Neural progenitor cell (in vitro differentiated cells): ENCODE data around the gene MYO7B. TPM values are rescaled to one million over a fixed set of nuclear protein-coding genes. Genes with fewer than 3 reads are reported as not detected.

Experiments
- DNase-seq: peaks from one replicate; pipeline ENCODE4 v3.0.0-alpha.2; 2016; ENCODE audit warnings: low spot score
- H2AFZ ChIP-seq: fragments of 200-600 bp; sonication (generic); replicated peaks from 2 replicates; pipeline ENCODE4 v1.6.1; 2016; ENCODE audit warnings: antibody characterized with exemption
- H3F3A ChIP-seq: fragments of 200-600 bp; sonication (generic); 2 replicates; pipeline ENCODE4 v1.6.1; 2016; ENCODE audit warnings: antibody characterized with exemption, low read depth
- H3K27ac ChIP-seq: fragments of 200-600 bp; sonication (generic); 2 replicates; pipeline ENCODE4 v1.5.1; 2016; ENCODE audit warnings: mild to moderate bottlenecking
- H3K27me3 ChIP-seq: fragments of 200-600 bp; sonication (generic); 2 replicates; pipeline ENCODE4 v1.6.1; 2016; ENCODE audit warnings: mild to moderate bottlenecking, moderate library complexity
- H3K36me3 ChIP-seq: fragments of 200-600 bp; sonication (generic); 2 replicates; pipeline ENCODE4 v1.5.1; 2016
- H3K4me1 ChIP-seq: fragments of 200-600 bp; sonication (generic); 2 replicates; pipeline ENCODE4 v1.6.1; 2016; ENCODE audit warnings: mixed run types
- H3K4me2 ChIP-seq: fragments of 200-600 bp; sonication (generic); 2 replicates; pipeline ENCODE4 v1.6.1; 2016
- H3K4me3 ChIP-seq: fragments of 200-600 bp; sonication (generic); 2 replicates; pipeline ENCODE4 v1.5.1; 2016
- H3K79me2 ChIP-seq: fragments of 200-600 bp; sonication (generic); 2 replicates; pipeline ENCODE4 v1.6.1; 2016; ENCODE audit warnings: low read depth
- H3K9ac ChIP-seq: fragments of 200-600 bp; sonication (generic); 2 replicates; pipeline ENCODE4 v1.6.1; 2016
- H3K9me3 ChIP-seq: fragments of 200-600 bp; sonication (generic); 2 replicates; pipeline ENCODE4 v1.5.1; 2016; ENCODE audit warnings: low read depth
- H4K20me1 ChIP-seq: fragments of 200-600 bp; sonication (generic); 2 replicates; pipeline ENCODE4 v1.6.1; 2016; ENCODE audit warnings: low read depth
- H3K27ac Mint-ChIP-seq: 3 replicates; pipeline ENCODE4 v1.8.0; 2021; ENCODE audit warnings: mixed read lengths
- H3K27me3 Mint-ChIP-seq: 2 replicates; pipeline ENCODE4 v1.8.0; 2022; ENCODE audit warnings: low read depth, mild to moderate bottlenecking, inconsistent platforms, moderate library complexity, mixed read lengths; ENCODE audit not compliant: insufficient read depth
- H3K36me3 Mint-ChIP-seq: 3 replicates; pipeline ENCODE4 v1.8.0; 2021; ENCODE audit warnings: mixed read lengths
- H3K4me1 Mint-ChIP-seq: 3 replicates; pipeline ENCODE4 v1.8.0; 2021; ENCODE audit warnings: mixed read lengths
- H3K4me3 Mint-ChIP-seq: 3 replicates; pipeline ENCODE4 v1.8.0; 2021; ENCODE audit warnings: mild to moderate bottlenecking, moderate library complexity, mixed read lengths
- H3K9me3 Mint-ChIP-seq: 3 replicates; pipeline ENCODE4 v1.8.0; 2020; ENCODE audit warnings: mixed read lengths
- CTCF ChIP-seq: fragments of 200-600 bp; sonication (generic); IDR thresholded peaks from 2 replicates; pipeline ENCODE4 v1.5.1; 2017; ENCODE audit warnings: antibody characterized with exemption, mild to moderate bottlenecking
- EZH2 ChIP-seq: fragments of 200-600 bp; sonication (generic); IDR thresholded peaks from 2 replicates; pipeline ENCODE4 v1.6.1; 2017; ENCODE audit warnings: antibody characterized with exemption, mild to moderate bottlenecking, moderate library complexity
- EZH2phosphoT487 ChIP-seq: fragments of 200-600 bp; sonication (generic); IDR thresholded peaks from 2 replicates; pipeline ENCODE4 v1.6.1; 2017; ENCODE audit warnings: antibody characterized with exemption
- total RNA-seq: library from RNA; depleted of rRNA; stranded (reverse); fragments of >200 nt; gene quantifications from 2 replicates; pipeline ENCODE4 v1.2.3, GENCODE V29; 2015; ENCODE audit warnings: low replicate concordance

MYO7B gene
- total RNA-seq, 1 donor from 2014 or later, result not detected

- H3K4me1 Mint-ChIP-seq, result peaks cover 2% of the 10 kb centered on the region
- Histone ChIP-seq H3K27me3 (no peaks in the 10 kb centered on the region), H3F3A (no peaks in the 10 kb centered on the region), H3K36me3 (no peaks in the 10 kb centered on the region), H3K4me1 (no peaks in the 10 kb centered on the region), H3K27ac (no peak overlapping the region), H4K20me1 (no peaks in the 10 kb centered on the region), H3K79me2 (no peaks in the 10 kb centered on the region), H3K9me3 (no peaks in the 10 kb centered on the region), H3K4me3 (no peak overlapping the region), H2AFZ (no peak overlapping the region), H3K9ac (no peak overlapping the region), H3K4me2 (no peak overlapping the region)
- H3K9me3 Mint-ChIP-seq, result no peaks in the 10 kb centered on the region
- no peak for DNase-seq
- TF ChIP-seq CTCF (no peak), EZH2phosphoT487 (no peak), EZH2 (no peak)
- no peaks in the 10 kb centered on the region for H3K36me3 Mint-ChIP-seq
- peak overlapping the region; percentile 86 for H3K27ac Mint-ChIP-seq
- H3K4me3 Mint-ChIP-seq, result no peak overlapping the region
- no peaks in the 10 kb centered on the region for H3K27me3 Mint-ChIP-seq
These were observed 94.2 kb downstream of the MYO7B start for GRCh38 chr2:127629637-127630036.

- Histone ChIP-seq H3K9me3 (no peaks in the 10 kb centered on the region), H3K79me2 (no peaks in the 10 kb centered on the region), H3K9ac (no peak overlapping the region), H3K27ac (no peak overlapping the region), H3K27me3 (no peaks in the 10 kb centered on the region), H4K20me1 (no peaks in the 10 kb centered on the region), H3K4me1 (no peaks in the 10 kb centered on the region), H3K36me3 (no peaks in the 10 kb centered on the region), H2AFZ (no peak overlapping the region), H3K4me3 (no peak overlapping the region), H3F3A (no peaks in the 10 kb centered on the region), H3K4me2 (no peak overlapping the region)
- peaks cover 2% of the 10 kb centered on the region for H3K4me1 Mint-ChIP-seq
- no peak overlapping the region for H3K4me3 Mint-ChIP-seq
- H3K27ac Mint-ChIP-seq, result no peak overlapping the region
- H3K27me3 Mint-ChIP-seq, result peaks cover 2% of the 10 kb centered on the region
- TF ChIP-seq CTCF (no peak), EZH2phosphoT487 (no peak)
- no peaks in the 10 kb centered on the region for H3K36me3 Mint-ChIP-seq
- no peak for DNase-seq
- no peaks in the 10 kb centered on the region for H3K9me3 Mint-ChIP-seq
These were observed 94.8 kb downstream of the MYO7B start for GRCh38 chr2:127630096-127630863.

- Mint-ChIP-seq H3K4me3 (no peak overlapping the region), H3K9me3 (no peaks in the 10 kb centered on the region), H3K36me3 (no peaks in the 10 kb centered on the region), H3K27me3 (peaks cover 2% of the 10 kb centered on the region), H3K27ac (peak overlapping the region; percentile 42), H3K4me1 (peaks cover under 1% of the 10 kb centered on the region)
- no peak overlapping the region for H3K4me2 ChIP-seq
- H3K79me2 ChIP-seq, result no peaks in the 10 kb centered on the region
- no peaks in the 10 kb centered on the region for H3K27me3 ChIP-seq
- no peak overlapping the region for H2AFZ ChIP-seq
- H3K9ac ChIP-seq, result no peak overlapping the region
- DNase-seq, result no peak
- no peak overlapping the region for H3K27ac ChIP-seq
- H3K36me3 ChIP-seq, result no peaks in the 10 kb centered on the region
- no peaks in the 10 kb centered on the region for H3K4me1 ChIP-seq
- no peaks in the 10 kb centered on the region for H4K20me1 ChIP-seq
- TF ChIP-seq EZH2phosphoT487 (no peak), EZH2 (no peak), CTCF (no peak)
- H3K4me3 ChIP-seq, result no peak overlapping the region
- no peaks in the 10 kb centered on the region for H3K9me3 ChIP-seq
- no peaks in the 10 kb centered on the region for H3F3A ChIP-seq
These were observed 95.5 kb downstream of the MYO7B start for GRCh38 chr2:127630864-127631540.
